HCT116 (cell line): ENCODE results near the gene SCRN2. TPM values are rescaled to one million over a fixed set of nuclear protein-coding genes. Genes with fewer than 3 reads are reported as not detected.
A peak's percentile ranks its signal among the peaks of the same experiment; 100 is the strongest.

Source experiments
- ATAC-seq: fragments of 200-7000 bp; cut with Tn5 transposase; 2 replicates; pipeline ENCODE4 v1.9.1; 2020; ENCODE audit warnings: mild to moderate bottlenecking, moderate library complexity
- BruUV-seq: library from RNA; stranded (reverse); fragments of 400-500 nt; replicated peaks from 2 replicates; lab custom pipeline; 2021; lab: Mats Ljungman, UMichigan
- CTCF ChIA-PET: fragments of 300-600 bp; sonication (Branson Sonifier 250); formaldehyde crosslinking; loops from one replicate; lab custom pipeline; 2021; ENCODE audit warnings: antibody characterized with exemption; lab: Charles Lee
- POLR2A ChIA-PET: fragments of 300-600, 350-600 bp; sonication (Branson Sonifier 250); formaldehyde crosslinking; loops from one replicate; lab custom pipeline; 2021; ENCODE audit warnings: antibody characterized with exemption; lab: Charles Lee
- RAD21 ChIA-PET, 2 experiments: fragments of 300-600 bp; sonication (Branson Sonifier 250); formaldehyde crosslinking; loops; one replicate each; lab custom pipeline; 2023; ENCODE audit warnings: low total read pairs in 2 of 2; ENCODE audit not compliant: uncharacterized antibody in 2 of 2, unreplicated experiment in 2 of 2, low non-redundant PET in 1 of 2; lab: Charles Lee
- DNase-seq: peaks from one replicate; pipeline ENCODE4 v3.0.0-alpha.2; 2010; ENCODE audit warnings: low read depth, low spot score
- H2AFZ ChIP-seq: fragments of 200-600 bp; shearing (Covaris generic), sonication (generic); 2 replicates; pipeline ENCODE4 v1.6.1; 2017; ENCODE audit warnings: low read depth, mixed run types, mixed read lengths, antibody characterized with exemption, low read length; ENCODE audit not compliant: poor library complexity, severe bottlenecking
- H3K27ac ChIP-seq: 2 replicates; pipeline ENCODE4 v1.5.1; 2012; ENCODE audit warnings: low read depth, low read length
- H3K27me3 ChIP-seq: fragments of 200-600 bp; sonication (generic); 2 replicates; pipeline ENCODE4 v1.6.1; 2016; ENCODE audit warnings: mixed run types, low read length, mixed read lengths; ENCODE audit not compliant: insufficient read depth
- H3K36me3 ChIP-seq, 2 experiments: fragments of 200-500 bp in 1 of 2; fragments of 200-600 bp in 1 of 2; sonication (Bioruptor generic) in 1 of 2; sonication (generic) in 1 of 2; 2 replicates each; pipeline versions ENCODE4 v1.5.1 to v1.6.1; 2014 to 2016; ENCODE audit warnings: low read length in 2 of 2, inconsistent platforms in 1 of 2, mixed read lengths in 1 of 2, mixed run types in 1 of 2; ENCODE audit not compliant: insufficient read depth in 2 of 2, control insufficient read depth in 1 of 2
- H3K4me1 ChIP-seq, 2 experiments: fragments of 200-600 bp in 1 of 2; sonication (generic) in 1 of 2; 2 replicates each; pipeline versions ENCODE4 v1.5.1 to v1.6.1; 2012 to 2017; ENCODE audit warnings: low read length in 2 of 2, inconsistent platforms in 1 of 2, mild to moderate bottlenecking in 1 of 2, mixed read lengths in 1 of 2, mixed run types in 1 of 2, moderate library complexity in 1 of 2; ENCODE audit not compliant: insufficient read depth in 2 of 2, control insufficient read depth in 1 of 2
- H3K4me2 ChIP-seq: fragments of 200-600 bp; sonication (generic); 2 replicates; pipeline ENCODE4 v1.6.1; 2017; ENCODE audit warnings: mixed run types, low read length, mixed read lengths
- H3K4me3 ChIP-seq, 2 experiments: fragments of 200-600 bp in 1 of 2; sonication (generic) in 1 of 2; replicated peaks in 1 of 2; 2 replicates each; pipeline ENCODE4 v1.5.1; 2011 to 2016; ENCODE audit warnings: low read length in 2 of 2, control low read depth in 1 of 2, low read depth in 1 of 2, mild to moderate bottlenecking in 1 of 2, mixed read lengths in 1 of 2, mixed run types in 1 of 2
- H3K79me2 ChIP-seq: fragments of 200-600 bp; sonication (generic); 2 replicates; pipeline ENCODE4 v1.6.1; 2017; ENCODE audit warnings: mild to moderate bottlenecking, mixed run types, low read length, moderate library complexity, mixed read lengths; ENCODE audit not compliant: insufficient read depth
- H3K9ac ChIP-seq: fragments of 200-600 bp; sonication (generic); 2 replicates; pipeline ENCODE4 v1.6.1; 2016; ENCODE audit warnings: low read length, mixed read lengths
- H3K9me2 ChIP-seq: fragments of 200-600 bp; sonication (generic), shearing (Covaris generic); 2 replicates; pipeline ENCODE4 v1.6.1; 2017; ENCODE audit warnings: mixed run types, mild to moderate bottlenecking, moderate library complexity; ENCODE audit not compliant: insufficient read depth
- H3K9me3 ChIP-seq, 2 experiments: fragments of 200-500 bp in 1 of 2; fragments of 200-600 bp in 1 of 2; sonication (Bioruptor generic) in 1 of 2; sonication (generic) in 1 of 2; 2 replicates each; pipeline ENCODE4 v1.6.1; 2014 to 2017; ENCODE audit warnings: low read length in 2 of 2, mixed read lengths in 2 of 2, inconsistent platforms in 1 of 2, low read depth in 1 of 2, mild to moderate bottlenecking in 1 of 2, mixed run types in 1 of 2, moderate library complexity in 1 of 2; ENCODE audit not compliant: control insufficient read depth in 1 of 2, insufficient read depth in 1 of 2
- H4K20me1 ChIP-seq: fragments of 200-600 bp; sonication (generic), shearing (Covaris generic); 2 replicates; pipeline ENCODE4 v1.6.1; 2017; ENCODE audit warnings: mixed run types, mild to moderate bottlenecking, moderate library complexity; ENCODE audit not compliant: insufficient read depth
- POLR2A ChIP-seq: IDR thresholded peaks from 2 replicates; pipeline ENCODE4 v1.7.0; 2011; ENCODE audit warnings: borderline replicate concordance; ENCODE audit not compliant: insufficient read depth, insufficient read length; ENCODE audit errors: extremely low read depth
- intact Hi-C: fragments of 100-400 bp; cut with micrococcal nuclease; formaldehyde crosslinking; loops from 2 replicates; pipeline ENCODE4 v1.10.0; 2022
- total RNA-seq: library from RNA; stranded (reverse); gene quantifications from one replicate; pipeline ENCODE4 v1.2.1, GENCODE V29; 2021; ENCODE audit not compliant: unreplicated experiment
- TF ChIP-seq, protein P1 (sequence below): IDR thresholded peaks from 2 replicates; pipeline ENCODE4 v1.6.1; 2011; ENCODE audit warnings: mild to moderate bottlenecking, low read length, moderate library complexity; ENCODE audit not compliant: insufficient replicate concordance; ENCODE audit errors: extremely low read depth

SCRN2 gene
- total RNA-seq, 1 experiment from 2014 or later = 53.2 TPM

DNA sequence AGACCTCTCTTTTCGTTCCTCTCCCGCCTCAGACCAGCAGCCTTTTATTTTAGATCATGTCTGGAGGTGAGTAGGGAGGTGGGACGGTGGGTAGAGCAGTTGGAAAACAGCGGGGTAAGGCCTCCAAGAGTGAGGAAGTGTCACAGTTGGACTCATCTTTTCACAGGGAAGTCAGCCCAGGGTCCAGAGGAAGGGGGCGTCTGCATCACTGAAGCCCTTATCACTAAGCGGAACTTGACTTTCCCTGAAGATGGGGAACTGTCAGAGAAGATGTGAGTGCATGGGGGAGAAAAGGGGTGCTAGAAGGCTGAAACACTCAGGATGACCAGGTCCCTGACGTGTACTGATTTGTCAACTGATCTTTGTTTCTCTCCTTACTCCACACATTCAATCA lies 9.1 kb downstream of the SCRN2 start:
- peaks cover 34% of the 10 kb centered on the region for H3K79me2 ChIP-seq
- TF ChIP-seq POLR2A = peak; percentile 1
- TF ChIP-seq, protein P1, sequence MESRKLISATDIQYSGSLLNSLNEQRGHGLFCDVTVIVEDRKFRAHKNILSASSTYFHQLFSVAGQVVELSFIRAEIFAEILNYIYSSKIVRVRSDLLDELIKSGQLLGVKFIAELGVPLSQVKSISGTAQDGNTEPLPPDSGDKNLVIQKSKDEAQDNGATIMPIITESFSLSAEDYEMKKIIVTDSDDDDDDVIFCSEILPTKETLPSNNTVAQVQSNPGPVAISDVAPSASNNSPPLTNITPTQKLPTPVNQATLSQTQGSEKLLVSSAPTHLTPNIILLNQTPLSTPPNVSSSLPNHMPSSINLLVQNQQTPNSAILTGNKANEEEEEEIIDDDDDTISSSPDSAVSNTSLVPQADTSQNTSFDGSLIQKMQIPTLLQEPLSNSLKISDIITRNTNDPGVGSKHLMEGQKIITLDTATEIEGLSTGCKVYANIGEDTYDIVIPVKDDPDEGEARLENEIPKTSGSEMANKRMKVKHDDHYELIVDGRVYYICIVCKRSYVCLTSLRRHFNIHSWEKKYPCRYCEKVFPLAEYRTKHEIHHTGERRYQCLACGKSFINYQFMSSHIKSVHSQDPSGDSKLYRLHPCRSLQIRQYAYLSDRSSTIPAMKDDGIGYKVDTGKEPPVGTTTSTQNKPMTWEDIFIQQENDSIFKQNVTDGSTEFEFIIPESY = no peak
- TF ChIP-seq, all 23 proteins: peak for 1
- Histone ChIP-seq H3K27me3 (no peaks in the 10 kb centered on the region), H4K20me1 (no peaks in the 10 kb centered on the region), H2AFZ (peak overlapping the region; percentile 43), H3K4me2 (peak overlapping the region; percentile 90), H3K9me3 (no peaks in the 10 kb centered on the region), H3K4me3 (peak overlapping the region; percentile 90 to 99), H3K9ac (peak overlapping the region; percentile 82), H3K36me3 (peaks cover 10 to 18% of the 10 kb centered on the region in 2 experiments), H3K9me2 (no peaks in the 10 kb centered on the region), H3K27ac (no peak overlapping the region), H3K4me1 (peaks cover 14 to 20% of the 10 kb centered on the region in 2 experiments; a peak in 3 of 4 replicates)
- ChIA-PET POLR2A (interaction anchor here (0.8 to 3.4 kb wide), 13 partner anchors 9 to 217 kb away, joined by 3 to 18 read pairs (median 5); partner anchors contain the start of genes NFE2L1, OSBPL7, PNPO and SCRN2), CTCF (interaction anchor here (0.5 to 2.4 kb wide), 12 partner anchors 9 to 139 kb away, joined by 3 to 25 read pairs (median 5); partner anchors contain the start of genes CDK5RAP3, OSBPL7, SCRN2 and SP6), RAD21 (interaction anchor here (0.6 to 1.0 kb wide), 2 partner anchors 9 to 10 kb away, joined by 3 to 4 read pairs; partner anchors contain the start of genes OSBPL7 (in 1 of the 2) and SCRN2 (in 1 of the 2))
- DNase-seq (no peak), ATAC-seq (peak; percentile 7; the same call in 1 of the 2 replicates)
- intact Hi-C loops = loop anchor here (2.0 kb wide), 1 partner anchor 139 kb away; the partner anchor contains the start of gene CDK5RAP3
- BruUV-seq = TSS peak; percentile 69
